Measurements from ENCODE around the gene WDR77.

Gene WDR77

DNA sequence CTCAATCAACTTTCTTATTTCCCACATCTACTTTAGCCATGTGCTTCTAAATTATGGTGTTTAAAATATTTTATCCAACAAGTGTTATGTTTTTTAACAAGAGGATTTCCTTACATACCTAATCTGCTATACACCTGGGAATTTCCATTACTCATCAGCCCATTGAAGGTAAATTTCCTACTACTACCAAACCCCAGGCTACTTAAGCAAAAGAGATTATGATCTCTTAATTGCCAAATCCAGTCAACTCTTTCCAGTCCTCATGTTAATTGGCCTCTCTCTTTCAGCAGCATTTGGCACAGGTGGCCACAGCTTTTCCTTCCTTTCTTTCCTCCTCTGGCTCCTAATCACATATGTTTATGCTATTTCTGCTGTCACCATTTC is 19.7 kb upstream of the WDR77 start:
- no peak for DNase-seq

DNA sequence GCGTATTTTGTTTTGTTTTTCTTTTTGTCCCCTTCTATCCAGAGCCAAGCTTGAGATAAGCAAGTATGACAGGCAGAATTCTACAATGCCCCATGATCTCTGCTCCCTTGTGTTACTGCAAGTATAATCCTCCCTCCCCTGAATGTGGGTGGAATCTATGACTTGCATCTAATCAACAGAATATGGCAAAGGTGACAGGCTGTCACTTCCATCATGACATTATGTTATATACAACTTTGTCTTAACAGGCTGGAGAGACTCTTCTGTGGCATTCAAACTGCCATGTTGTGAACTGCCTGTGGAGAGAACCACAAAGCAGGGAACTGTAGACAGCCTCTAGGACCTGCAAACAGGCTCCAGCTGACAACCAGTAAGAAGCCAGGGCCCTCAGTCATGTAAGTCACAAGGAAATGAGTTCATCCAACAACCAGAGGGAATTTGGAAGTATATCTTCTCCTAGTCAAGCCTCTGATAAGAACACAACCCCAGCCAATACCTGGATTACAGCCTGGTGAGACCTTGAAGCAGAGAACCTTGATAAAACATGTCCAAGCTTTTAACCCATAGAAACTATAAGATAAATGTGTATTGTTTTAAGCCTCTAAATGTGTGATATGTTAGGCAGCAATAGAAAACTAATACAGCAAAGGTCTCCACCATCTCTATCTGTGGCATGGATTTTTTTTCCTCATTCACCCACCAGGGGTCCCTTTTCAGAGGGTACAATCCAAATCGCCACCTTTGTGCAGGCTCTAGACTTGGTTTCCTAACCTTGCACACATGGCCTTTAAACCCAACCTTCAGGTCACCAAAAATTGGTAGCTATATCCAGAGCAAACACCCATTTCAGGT is 19.0 kb upstream of the WDR77 start:
- DNase-seq, result no peak

DNA sequence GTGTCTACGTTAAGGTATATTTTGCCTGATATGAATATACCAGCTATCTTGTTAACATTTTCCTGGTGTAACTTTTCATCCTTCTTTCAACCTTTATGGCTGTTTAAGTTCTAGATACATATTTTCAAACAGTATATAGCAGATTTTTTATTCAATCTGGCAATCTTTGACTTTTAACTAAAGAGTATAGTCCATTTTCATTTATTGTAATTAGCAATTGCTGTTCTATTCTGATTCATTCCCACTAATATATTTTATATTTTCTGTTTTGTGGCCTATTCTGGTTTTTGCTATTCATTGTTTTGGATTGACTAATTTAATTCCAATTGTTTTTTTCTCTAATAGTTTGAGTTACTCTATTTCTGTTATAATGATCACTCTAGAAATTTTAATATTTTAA is 17.4 kb upstream of the WDR77 start:
- no peak for DNase-seq

DNA sequence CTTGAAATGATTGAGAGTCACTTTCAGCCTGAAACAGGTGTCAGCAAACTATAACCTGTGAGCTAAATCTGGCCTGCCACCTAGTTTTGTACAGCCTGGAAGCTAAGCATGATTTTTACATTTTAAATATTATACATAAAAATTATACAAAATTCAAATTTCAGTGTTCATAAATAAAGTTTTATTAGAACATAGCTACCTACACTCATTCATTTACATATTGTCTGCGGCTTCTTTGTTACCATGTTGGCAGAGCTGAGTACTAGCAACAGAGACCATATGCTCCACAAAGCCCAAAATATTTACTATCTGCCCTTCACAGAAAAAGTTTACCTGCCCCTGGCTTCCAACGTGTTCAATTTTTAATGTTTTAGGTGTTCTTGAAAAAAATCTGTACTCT is 16.7 kb upstream of the WDR77 start:
- DNase-seq, result no peak

DNA sequence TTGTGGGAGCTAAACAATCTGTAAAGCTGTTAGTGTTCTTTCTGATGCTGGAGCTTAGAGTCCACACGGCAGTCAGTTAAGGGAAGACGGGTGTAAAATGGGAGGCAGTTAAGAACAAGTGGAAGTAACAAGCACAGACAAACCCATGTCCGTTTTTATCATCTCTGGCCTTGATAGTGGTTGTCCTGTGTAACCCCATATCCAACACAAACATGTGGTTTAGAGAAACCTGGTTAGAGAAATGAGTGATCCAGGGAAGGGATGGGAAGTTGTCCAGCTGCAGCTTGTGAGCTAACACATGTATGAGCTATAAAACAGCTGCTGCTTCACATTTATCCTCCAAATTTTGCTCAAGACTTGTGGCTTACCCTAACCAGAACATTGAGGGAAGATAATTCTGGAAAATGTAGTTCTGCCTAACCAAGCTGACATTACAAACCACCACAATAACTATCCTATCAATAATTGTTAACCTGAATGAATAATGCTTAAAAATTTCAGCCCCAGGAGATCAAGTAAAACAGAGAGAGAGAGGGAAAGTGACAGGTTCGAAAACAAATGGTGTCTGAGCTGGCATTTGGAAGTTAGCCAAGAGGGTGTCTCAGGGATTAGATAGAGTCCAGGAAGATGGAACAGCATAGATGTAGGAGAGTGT is 14.1 kb upstream of the WDR77 start:
- DNase-seq, result no peak

DNA sequence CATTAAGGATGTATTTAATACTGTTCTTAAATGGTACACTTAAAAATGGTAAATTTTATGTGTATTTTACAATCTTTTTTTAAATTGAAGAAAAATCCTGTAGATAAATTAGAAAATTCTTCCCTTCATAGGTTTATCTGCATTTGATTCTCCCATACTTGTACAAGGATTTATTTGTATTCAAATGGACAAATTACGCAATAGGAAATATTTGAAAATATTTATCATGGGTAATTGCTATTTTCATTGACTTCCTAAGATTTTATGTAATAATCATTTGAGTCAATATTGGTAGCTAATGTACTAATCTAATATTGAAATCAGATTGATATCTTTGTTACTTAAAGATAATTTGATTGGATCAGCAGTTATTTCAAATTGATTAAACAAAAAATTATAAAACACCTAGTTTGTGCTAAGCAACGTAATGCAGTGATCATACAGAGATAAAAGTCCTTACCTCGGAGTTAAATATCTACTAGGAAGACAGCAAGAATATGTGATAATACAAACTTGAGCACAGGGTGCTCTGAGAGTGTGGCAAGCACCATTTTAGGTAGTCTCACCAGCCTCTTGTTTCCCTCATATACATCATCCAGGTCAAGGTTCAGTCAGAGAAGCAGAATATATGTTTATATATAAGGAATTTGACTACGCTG is 13.4 kb upstream of the WDR77 start:
- no peak for DNase-seq

DNA sequence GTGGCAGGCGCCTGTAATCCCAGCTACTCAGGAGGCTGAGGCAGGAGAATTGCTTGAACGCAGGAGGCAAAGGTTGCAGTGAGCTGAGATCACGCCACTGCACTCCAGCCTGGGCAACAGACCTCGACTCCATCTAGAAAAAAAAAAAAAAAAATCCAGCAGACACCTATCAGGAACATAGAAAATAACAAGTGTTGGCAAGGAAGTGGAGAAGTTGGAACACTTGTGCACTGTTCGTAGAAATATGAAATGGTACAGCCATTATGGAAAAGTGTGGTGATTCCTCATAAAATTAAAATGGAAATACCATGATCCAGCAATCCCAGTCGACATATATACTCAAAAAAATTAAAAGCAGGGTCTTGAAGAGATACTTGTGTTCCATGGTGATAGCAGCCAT is 12.7 kb upstream of the WDR77 start:
- DNase-seq, result no peak

DNA sequence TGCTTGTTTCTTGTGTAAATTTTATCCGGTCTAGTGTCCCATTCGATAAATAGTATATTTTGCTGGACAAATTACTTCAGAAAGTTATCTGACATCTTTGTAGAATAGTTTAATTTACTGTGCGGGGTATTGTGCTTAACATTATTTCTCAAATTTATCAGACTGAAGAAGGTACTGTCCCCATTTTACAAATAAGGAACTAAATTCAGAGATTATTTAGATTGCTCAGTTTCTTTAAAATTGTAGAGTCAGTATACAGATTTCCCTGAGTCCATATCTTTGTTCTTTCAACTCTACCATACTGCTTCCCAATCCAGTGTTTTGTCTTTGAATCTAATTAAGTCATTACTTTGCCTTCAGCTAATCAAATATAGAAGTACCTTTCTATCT is 6.6 kb upstream of the WDR77 start:
- DNase-seq, result no peak

DNA sequence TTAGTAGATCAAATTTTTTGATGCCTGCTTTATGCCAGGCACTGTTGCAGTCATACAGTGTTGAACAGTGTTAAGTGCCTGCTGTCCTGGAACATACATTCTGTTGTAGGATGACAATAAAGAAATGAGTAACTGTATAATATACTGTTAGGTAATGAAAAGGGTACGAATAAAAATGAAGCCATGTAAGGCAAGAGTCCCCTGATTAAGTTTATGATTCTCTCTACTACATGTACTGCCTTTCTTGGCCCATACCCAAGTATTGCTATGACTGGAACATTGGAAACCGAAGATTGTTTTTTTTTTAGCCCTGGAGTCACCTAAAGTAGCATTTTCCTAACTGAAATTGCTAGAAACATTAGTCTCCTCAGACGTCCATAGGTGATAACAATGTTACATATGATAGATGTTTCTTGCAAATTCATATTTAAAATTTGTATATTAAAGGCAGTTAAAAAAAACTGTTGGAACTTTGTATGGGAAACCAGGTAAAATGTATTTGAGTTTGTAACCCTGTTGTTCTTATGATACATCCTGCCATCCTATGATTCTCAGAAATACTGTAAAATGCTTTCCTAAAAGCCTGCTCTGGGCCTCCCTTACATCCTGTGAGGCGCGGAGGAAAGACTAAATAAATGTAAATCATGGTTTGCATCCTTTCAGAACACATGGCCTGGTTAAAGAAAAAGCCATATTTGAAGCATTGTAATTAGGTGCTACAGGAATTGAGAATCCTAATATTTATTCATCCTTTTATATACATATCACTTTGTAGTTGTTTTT is 6.0 kb upstream of the WDR77 start:
- DNase-seq, result no peak

DNA sequence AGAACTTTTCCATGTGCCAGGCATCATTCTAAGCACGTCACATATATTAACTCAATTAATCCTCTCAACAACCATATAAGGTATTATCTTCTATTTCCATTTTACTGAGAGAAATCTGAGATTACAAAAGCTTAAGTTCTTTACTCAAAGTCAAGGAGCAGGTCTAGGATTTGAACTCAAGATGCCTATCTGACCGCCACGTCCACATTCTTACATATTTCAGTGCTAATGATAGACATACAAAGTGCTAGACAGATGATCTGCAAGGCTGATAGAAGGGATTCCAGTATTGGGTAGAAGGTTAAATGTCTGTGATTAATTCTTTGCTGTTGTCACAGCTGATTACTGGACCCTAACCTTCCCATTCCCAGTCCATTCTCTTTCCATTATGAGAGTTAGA is 4.7 kb upstream of the WDR77 start:
- DNase-seq, result no peak

DNA sequence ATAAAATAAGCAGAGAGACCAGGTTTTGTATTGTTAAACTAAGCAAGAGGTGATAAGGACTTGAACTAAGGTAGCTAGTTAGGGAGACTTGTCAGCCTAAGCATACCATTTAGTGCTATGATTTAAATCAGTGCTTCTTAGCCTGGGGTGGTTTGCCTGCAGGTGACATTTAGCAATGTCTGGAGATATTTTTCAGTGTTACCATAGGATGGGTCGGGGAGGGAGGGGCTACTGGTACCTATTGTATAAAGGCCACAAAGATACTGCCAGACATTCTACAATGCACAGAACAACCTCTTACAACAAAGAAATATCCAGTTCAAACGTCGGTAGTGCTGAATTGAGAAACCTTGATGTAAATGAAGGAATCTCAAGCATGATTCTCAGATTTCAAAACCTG is 3.5 kb upstream of the WDR77 start:
- DNase-seq, result no peak

DNA sequence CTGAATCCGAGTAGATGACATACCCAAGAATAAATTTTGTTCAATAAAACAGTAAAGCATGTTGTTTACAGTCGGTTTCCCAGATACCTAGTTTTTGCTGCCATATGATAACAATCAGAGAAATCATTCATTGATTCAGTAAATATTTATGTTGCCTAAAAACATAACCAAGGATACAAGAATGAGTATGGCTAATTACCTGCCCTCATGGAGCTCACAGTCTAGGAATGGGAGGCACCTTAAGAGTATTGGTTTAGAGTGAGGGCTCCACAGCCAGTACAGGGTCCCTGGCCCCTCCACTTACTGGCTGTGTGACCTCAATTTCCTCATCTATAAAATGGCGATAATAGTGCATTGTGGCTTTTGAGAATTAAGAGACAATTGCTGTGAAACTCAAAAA is 1.1 kb upstream of the WDR77 start:
- DNase-seq, result no peak

DNA sequence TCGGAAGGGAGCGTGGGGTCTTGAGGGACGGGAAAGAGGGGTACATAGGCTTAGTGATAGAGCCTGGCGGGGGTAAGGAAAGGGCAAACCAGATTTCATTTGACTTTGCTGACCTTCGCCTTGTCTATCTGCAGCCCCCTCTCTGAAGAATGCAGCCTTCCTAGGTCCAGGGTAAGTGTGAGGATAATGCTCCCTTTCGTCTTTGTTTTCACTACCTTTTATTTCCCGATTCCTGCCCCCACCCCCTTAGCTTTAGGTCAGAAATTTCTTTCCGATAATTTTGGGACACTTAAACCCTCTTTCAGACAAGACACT is 604 bp upstream of the WDR77 start:
- DNase-seq, result no peak

DNA sequence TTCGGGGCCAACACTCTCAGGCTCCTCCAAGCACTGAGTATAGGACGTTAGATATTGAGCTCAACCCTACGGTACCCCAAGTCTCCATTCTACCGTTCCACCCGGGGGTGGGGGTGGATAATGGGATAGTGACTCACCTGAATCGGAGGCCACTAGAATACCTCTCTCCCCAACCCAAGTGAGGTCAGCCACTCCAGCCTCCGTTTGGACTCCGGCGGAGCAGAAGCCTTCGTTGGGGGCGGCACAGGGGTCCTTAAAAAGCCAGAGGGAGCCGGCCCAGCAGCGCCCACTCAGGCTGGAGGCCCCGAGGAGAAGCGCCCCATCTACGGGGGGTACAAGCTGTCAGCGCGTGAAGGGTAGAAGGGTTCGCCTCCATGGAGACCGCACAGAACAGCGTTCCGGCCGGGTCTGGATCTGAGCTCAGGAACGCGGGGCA is 556 bp downstream of the WDR77 start:
- peak; percentile 12 for DNase-seq

DNA sequence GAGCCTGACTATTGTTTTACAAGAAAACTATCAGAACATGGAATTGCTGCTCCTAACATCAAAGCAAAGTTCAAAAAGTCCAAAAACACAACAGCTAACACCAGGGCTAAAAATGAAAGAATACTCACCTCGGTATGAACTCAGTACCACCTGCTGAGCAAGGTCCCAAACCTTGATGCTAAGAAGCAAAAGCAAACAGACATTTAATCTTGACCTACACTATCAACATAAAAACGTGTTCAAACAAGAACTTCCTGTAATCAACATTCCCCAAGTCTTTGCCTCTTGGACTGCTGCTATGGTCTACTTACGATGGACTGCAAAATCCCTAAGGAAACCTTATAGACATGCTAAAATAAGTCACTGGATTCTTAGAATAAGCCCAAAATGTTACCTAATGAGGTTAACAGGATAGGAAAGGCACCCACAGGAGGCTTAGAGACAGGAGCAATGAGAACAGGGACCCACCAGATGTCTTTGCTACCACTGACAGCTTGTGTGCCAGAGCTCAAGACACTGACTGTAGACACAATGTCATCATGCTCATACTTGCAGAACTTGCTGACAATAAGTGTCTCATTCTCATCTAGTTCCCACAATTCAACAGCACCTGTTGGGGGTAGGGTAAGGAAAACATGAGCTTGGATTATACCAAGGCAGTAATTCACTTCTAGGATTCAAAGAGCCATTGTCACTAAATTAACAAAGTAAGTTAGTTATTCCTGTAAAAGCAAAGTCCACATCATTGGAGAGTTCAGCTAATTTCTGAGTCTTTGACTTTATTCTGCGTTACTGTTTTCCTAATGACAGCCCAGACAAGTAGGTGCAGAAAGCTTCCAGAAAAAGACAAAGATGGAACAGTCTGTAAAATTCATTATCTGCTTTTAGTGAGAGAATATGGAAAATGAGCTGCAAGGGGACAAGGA is 1.8 kb downstream of the WDR77 start:
- DNase-seq, result no peak

DNA sequence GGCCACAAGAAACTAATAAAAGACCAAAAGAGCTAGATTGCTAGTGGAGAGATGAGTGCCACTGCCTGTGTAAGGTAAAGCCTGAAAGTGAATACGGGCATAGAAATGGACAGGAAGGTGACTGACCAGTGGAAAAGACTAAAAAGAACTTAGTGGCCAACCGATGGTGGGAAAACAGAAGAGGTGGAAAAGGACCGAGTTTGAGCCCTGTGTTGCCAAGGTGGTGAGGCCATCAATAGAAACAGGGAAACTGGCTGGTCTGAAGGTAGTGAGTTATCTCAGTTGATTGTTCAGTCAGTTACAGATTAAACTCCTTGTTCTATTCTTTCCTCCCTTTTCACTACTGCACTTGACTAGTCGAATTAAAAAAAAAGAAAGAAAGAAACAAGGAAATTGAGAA is 2.5 kb downstream of the WDR77 start:
- DNase-seq, result no peak

DNA sequence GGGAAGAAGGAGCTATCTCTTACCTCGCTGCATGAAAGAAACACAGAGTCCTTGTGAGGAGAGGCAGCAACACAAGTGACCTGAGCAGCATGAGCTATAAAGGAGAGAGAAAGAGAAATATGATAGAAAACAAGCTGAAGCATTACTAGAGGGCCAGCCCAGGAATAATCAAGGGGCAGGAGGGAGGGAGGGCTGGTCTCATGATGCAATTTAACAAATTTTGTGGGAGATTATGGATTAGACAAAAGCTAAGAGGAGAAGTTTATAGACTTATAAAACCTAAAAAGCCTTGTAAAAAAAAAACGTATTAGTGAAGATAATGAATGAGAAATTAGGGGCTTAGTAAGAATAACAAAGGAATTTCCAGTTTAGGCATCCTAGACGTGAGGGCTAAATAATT is 5.0 kb downstream of the WDR77 start:
- DNase-seq, result no peak

DNA sequence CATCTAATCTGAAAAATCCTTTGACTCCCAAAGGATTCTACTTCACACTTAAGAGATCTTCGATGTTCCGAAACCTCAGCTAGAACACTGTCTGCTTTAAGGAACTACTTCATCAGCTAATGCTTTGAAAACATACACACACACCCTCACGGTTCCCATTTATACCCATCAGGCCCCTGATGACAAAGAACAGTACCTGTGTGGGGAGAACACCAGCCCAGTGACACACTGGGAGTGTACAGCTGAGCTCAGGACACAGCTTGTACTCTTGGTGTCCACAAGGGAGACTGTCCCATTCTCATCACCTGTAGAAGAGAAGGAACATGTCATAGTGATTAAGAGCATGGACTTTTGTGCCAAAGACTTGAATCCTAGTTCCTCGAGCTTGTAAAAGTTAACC is 6.6 kb downstream of the WDR77 start:
- no peak for DNase-seq

DNA sequence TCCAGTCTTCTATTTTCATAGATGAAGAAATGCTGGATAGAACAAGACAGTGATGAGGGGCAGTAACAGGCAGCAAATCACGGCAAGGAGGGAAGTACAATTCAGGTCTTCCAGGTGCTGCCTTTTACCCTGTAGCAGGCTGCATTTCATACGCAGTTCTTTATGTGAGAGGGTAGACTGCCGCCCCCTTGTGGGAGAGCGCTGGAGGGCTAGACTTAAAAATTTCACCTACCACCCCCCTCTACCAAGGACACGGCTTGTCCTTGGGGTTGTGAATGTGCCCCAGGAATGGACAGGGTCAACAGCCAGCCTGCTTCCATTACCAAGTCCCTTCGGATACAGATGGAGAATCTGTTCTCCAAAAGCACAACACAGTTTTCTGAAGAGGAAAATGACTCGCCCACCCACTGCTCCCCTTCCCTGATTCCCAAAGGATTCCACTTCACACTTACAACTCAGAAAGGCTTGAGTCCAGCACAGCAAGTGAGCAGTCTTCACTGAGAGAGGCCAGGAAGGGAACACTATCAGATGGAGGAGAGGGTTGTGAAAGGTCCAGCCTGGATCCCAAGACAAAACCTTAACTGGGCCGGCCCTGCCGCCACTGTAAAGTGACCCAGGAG is 7.4 kb downstream of the WDR77 start:
- peak; percentile 34 for DNase-seq

DNA sequence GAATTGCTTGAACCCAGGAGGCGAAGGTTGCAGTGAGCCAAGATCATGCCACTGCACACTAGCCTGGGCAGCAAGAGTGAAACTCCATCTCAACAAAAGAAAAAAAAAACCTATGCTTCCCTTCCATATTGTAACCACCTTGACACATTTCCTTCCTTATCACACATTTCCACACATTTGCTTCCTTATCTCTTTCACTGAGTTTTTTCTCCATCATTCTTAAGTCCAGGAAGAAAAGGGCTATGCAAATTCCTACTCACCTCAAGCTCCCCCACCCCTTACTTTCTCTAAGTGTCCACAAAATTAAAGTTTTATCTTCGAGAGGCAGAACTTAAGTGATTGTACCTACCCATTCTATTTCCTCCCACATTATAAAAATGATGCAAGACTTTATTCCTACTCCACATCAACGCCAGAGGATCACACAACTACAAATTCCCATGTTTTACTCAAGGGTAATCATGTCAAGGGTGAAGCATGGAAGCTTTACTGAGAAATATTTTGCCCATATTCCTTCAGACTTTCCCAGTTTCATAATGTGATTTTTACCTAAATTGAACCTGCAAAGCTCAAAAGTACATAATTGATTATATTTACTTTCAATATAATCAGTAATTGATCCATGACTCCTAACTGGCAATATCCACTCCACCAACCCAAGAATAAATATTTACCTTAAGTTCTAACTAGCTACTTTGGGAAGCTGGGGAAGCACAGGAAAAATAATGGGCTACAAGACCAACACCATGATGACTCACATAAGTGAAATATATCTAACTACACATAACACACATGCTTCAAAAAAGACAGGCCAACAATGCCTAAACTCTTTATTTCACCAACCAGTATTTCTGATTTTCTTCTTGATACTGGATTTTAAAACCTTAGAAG is 9.3 kb downstream of the WDR77 start:
- DNase-seq, result no peak

DNA sequence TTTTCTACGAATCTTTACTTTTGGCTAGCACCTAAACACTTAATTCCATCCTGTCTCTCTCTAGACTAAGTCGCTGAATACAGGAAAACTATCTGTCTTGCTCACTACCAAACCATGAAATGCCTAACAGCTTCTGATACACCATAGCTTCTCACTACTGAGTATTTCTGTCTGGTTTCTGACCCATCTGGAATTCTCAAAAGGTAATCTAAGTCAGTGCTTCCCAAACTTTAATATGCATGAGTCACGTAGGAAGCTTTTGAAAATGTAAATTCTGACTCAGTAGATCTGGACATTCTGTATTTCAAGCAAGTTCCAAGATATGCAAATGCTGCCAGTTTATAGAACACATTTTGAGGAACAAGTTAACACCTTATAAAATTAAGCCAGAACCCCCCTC is 12.3 kb downstream of the WDR77 start:
- no peak for DNase-seq

Measured in RPMI8226 (cell line).